Gastroesophageal sphincter (tissue), 3 donors: ENCODE data around the gene MARCO.

Experiments used
- CTCF ChIP-seq, 4 experiments: fragments of 200-600 bp in 2 of 4; fragments of 450-650 bp in 2 of 4; sonication (generic) in 1 of 4; IDR thresholded peaks; one replicate each; pipeline ENCODE4 v1.5.1; 2017 to 2019; ENCODE audit warnings: antibody characterized with exemption in 4 of 4, mild to moderate bottlenecking in 2 of 4, moderate library complexity in 2 of 4
- POLR2A ChIP-seq, 2 donors: fragments of 450-650 bp; IDR thresholded peaks; one replicate each; pipeline ENCODE4 v1.6.1; 2017; ENCODE audit warnings: antibody characterized with exemption in 2 of 2, mild to moderate bottlenecking in 2 of 2, moderate library complexity in 1 of 2
- POLR2AphosphoS5 ChIP-seq: sonication (generic); formaldehyde crosslinking; IDR thresholded peaks from one replicate; pipeline ENCODE4 v1.6.1; 2017; ENCODE audit warnings: antibody characterized with exemption

GRCh38 chr2:118965737-118966136, 23.7 kb downstream of the MARCO start:
- no peak for TF ChIP-seq CTCF (IDR thresholded peaks at IDR 0.05)
- TF ChIP-seq POLR2A (IDR thresholded peaks at IDR 0.05) = no peak
- TF ChIP-seq POLR2AphosphoS5 = no peak
